NCI-H2029 treated with DMSO at 0.1 percent for 48 hours (cell line): ENCODE results near the gene NUAK2.
"Not testable (repeated sequence)": the region's sequence is repeated elsewhere in the genome, so short reads cannot be mapped to it uniquely, and the experiment has no call there.

Experiments
- DNase-seq: peaks from one replicate; lab custom pipeline; 2025; lab: John Stamatoyannopoulos, UW

Gene NUAK2

DNA sequence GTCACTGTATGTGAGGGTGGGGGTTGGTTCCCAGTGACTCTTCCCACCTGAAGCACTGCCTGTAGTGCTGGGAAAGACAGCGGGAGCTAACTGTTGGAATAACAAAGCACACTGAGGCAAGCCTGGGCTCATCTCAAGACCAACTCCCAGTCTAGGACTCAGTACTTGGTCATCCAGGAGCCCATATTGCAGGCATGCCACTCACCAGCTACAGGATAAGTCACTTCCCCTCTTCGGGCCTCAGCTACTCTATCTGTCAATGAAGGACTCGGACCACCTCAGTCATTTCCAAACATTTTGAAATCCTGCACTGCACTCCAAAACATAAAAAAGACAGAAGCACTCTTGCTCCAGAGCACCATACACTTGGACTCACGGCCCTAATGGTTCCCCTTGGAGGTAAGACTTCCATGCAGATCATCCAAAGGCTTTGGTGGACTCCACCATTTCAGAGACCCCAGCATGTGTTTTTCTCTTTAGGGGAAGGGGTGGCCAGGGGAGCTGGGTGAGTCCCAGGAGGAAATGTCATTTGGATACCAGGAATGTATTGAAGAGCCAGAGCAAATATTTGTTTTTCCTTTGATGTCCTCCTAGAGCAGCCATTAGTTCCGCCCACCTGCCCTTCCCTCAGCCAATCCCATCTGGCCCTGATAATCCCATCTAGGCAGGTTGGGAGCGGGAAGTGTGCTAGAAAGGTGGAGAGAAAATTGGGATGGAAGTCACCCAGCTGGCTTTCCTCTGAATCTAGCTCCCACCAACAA, 3.1 kb downstream of the NUAK2 start:
- peak; percentile 94 for DNase-seq

DNA sequence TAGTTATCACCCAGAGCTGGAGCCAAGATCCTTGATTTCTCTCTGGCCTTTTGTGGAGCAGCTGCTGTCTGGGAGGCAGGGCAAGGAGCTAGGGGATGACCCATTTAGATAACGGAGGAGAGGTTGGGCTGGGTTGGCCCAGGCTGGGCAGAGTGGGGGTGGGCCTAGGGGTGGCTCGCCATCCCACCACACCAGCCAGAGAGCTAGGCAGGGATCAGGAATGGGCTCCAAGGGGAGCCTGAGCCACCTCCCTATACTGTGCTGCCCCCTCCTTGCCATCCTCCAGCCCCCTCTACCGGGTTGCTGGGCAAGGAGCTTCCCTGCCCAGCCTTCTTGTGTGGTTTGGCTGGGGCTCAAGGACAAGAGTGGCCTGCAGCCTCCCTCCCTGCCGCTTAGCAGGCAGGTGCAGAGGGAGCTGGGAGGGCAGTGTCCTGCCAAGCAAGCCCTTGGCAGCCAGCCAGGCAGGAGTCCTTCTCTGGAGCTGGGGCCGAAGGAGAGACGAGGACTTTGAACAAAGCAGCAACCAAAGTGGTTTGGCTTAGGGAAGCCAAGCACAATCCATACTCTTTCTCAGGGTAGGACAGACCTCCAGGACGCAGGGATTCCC, 4.1 kb downstream of the NUAK2 start:
- DNase-seq: peak; percentile 81

DNA sequence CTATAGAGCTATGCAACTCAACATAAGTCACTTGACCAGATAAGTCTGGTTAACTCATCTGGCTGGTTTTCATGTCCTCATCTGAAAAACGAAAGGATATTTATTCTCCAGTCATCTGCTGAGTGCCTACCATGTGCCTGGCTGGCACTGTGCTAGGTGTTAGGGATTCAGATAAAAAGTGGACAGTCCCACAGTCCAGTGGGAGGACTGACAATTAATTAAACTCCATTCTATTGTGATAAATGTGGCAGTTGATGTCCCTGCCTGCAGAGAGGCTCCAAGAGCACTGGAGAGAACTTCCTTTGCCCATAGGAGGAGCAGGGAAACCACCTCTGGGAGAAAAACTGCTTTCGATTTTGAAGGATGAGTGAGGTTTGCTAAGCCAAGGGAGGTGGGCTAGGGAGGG, 5.4 kb downstream of the NUAK2 start:
- no peak for DNase-seq

DNA sequence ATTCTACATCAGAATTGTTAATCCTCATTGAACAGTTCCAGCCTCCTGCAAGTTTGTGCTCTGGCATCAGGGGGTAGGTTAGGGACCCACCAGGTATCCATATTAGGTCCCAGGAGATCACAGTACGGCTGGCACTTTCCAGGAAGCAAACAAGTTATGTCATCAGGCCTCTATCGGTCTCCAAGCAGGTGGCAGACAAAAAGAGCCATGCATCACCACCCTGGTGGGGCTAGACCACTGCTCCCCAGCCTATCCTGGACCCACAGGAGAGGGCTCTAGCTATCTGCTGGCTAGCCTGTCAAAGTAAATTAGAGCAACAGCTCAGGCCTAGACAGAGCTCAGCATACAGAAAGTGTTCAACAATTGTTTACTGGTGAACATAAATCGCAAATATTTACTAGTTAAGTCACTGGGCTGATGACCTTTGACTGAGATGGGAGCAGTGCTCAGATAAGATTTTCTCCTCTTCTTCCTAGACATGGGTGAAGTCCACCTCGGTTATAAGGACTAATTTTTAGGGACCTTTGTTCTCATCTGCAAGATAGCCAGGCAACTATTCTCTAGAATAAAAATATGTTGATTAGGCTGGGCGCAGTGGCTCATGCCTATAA, 6.4 kb downstream of the NUAK2 start:
- DNase-seq: no peak

DNA sequence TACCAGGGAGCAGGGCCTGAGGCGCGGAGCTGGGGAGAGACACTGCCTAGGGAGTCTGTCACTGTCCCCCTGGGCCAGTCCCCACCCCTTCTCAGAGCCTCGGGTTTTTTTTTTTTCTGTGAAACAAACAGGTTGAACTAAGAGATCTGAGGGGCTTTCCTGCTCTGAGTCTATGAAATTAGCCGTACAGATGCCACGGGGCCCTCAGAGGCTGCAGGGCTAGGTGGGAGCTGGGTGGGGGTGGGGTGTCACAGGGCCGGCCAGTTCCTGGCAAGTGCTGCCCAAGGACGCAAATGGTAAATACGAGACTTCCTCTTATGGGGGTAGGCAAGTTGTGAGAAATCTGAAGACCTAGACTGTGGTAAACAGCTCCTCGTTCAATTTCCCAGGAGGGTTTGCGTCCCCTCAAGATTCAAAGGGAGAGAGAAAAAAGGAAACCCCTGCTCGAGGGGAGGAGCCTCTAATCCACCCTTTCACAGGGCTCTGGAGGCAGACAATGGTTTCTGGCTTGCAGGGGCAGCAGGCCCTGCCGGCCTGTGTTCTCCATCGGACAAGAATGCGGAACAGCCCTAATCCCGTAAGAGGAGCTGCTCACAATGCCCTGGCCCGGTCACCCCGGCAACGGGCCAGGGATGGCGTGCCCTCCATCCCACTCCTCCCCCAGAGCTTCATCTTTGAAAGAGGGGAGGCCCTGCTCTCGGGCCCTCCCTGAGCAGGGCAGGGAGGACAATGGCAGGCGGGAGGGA, 7.8 kb downstream of the NUAK2 start:
- DNase-seq: no peak

DNA sequence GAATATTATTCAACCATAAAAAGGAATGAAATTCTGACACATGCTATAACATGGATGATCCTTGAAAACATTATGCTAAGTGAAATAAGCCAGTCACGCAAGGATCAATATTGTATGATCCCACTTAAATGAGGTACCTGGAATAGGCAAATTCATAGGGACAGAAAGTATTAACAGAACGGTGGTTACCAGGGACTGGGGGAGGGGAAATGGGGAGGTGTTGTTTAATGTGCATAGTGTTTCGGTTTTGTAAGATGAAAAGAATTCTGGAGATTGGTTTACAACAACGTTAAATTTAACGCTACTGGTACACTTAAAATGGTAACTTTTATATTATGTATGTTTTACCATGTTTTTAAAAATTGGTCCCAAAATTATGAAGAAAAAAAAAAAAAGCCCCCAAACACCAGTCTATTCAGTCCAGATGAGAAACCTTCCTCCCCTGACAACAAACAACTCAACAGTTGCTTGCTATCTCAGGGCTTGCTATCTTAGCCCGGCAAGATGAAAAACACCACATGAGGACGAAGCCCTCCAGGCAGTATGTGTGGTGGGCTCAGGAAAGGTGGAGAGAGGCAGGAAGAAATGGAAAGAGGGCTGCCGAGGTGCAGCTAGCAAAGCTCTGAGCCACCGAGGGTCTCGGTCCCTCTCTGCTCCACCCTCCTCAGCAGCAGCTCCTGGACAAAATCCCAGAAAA, 8.5 kb downstream of the NUAK2 start:
- DNase-seq: no peak

DNA sequence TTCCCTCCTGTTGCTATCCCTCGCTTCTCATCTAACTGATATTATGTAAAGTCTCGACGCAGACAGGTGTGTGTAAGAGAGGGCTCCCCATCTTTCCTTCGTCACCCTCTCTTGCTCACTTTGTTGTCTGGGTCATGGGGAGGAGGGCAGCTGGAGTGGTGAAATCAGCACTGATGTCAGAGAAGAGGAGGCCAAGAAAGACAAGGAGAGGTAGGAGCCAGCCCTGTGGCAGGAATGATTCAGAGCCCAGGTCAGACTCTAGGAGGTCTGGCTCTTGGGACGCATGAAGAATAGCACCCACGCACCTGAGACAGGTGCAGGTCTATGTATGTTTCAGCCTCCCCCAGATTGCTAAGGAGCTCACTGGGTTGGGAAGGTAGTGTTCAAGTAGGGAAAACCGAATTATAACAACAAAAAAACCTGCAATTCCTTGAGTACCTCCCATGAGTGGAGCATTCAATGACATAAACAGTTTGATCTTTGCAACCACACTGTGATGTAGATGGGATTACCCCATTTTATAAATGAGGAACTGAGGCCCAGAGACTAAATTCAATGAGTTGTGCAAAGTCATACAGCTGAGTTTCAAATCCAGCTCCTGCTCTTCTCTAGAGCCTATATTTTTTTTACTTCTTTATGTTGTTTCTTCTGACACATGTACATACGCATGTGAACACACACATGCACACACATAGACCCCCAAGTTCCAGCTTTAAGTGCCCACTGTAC, 10.4 kb downstream of the NUAK2 start:
- no peak for DNase-seq

DNA sequence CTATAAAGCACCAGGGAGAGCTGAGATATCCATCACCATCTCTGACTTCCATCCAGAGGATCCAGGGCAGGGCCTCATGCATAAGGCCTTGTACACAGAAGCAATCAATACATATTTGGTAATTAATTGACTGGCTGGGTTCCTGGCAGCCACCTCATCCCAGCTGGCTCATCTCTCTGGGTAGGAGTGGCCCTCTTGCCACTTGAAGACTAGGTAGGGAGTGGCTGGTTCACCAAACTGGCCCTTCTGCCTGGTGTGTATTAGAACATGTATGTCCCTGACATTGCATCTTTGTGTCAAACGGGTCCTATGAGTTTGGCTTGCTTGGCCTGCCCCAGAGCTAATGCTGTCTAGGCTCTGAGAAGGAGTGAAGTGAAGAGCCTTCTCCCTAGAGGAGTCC, 11.8 kb downstream of the NUAK2 start:
- no peak for DNase-seq

DNA sequence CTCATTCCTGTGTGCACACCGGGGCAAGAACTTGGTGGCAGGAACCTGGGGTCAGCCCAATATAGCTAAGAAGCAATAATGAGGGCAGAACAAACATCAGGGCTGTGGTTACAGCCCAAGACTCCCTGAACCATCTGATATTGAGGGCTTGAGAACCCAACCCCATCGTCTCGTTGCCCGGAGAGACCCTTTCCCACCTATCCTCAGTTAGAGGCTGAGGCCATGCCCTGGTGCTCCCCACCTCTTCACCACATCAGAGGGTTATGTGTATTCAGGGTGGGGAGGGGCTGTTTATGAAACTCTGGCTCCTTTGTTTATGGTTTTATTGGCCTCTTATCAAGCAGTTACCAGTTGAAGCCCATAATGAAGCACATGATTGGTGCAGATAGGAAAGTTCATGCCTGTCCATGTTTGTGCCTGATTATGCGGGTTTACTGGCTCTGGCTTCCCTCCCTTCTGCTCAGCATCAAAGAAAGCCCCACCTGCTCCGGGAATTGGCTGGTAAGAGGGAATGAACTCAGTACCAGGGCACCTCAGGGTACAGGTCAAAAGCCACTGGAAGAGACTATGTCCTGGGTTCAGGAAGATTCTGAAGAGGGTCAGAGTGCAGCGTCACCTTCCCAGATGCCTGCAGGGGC, 14.5 kb downstream of the NUAK2 start:
- no peak for DNase-seq

DNA sequence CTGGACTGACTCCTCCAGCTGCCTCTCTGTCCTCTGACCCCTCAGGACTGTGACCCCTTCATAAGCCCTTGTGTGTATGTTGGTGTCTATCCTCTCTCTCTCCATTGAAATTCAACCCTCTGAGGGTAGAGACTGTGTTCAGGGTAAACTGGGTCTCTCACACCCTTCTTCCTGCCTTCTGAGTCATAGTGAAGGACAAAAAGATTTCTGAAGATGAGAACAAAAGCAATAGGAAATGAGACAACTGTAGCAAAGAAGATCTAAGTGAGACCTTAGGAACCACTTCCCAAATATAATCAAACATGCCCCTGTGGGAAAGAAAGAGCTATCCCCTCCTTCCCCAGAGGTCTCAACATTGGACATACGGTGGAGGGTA, 16.9 kb downstream of the NUAK2 start:
- no peak for DNase-seq

DNA sequence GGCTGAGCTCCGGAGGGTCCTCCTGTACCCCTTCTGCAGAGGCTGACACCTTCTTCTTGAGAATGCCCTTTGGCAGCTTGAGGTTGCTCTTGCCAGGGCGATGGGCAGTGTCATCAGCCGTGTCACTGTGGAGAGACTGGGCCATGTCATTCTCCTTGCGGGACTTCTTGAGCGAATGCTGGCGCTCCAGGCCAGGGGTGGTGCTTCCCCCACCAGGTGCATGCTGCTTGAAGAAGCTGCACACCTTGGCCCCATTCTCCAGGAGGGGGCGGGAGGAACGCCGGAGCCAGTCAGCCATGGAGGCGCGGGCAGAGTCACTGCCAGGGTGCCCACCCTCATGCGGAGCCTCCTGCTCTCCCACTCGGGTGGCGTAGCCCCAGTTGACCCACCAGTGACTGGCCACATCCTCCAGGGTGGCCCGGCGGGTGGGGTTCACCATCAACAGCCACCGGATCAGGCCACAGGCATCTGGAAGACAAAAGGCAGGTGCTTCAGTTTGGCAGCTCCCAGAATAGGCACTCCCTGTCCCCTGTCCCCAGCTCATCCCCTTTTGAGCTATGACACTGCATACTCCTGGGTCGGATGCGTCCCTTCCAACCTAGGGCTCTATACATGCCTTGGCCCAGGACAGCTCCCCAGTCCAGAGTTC, 17.4 kb downstream of the NUAK2 start:
- no peak for DNase-seq

DNA sequence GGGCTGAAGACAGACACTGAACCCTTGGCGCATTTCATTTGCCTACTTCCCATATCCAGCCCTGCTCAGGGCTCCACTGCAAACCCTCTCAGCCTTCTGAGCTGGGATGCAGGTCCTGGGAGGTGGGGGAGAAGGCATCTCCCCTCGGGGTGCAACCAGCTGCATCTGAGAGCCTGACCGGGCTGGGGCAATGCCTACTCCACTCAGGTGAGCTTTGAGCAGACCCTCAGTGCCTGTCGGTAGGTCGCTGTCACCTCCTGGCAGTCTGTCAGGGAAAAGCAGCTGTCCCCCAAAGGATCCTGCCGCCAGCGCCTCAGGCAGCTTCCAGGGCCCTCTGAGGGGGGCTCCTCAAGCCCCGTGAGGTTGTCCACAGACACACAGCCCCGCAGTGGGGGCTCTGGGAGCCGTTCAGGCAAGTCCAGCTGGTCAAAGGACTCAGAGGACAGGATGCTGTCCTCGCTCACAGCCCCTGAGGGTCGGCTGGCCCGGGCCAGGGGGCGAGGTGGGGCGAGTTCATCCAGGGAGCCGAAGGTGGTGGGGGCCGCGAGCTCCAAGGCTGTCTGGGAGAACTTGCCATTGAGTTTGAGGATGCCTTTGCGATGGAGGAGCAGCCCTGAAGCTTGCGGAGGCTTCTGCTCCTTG, 18.2 kb downstream of the NUAK2 start:
- DNase-seq: no peak

DNA sequence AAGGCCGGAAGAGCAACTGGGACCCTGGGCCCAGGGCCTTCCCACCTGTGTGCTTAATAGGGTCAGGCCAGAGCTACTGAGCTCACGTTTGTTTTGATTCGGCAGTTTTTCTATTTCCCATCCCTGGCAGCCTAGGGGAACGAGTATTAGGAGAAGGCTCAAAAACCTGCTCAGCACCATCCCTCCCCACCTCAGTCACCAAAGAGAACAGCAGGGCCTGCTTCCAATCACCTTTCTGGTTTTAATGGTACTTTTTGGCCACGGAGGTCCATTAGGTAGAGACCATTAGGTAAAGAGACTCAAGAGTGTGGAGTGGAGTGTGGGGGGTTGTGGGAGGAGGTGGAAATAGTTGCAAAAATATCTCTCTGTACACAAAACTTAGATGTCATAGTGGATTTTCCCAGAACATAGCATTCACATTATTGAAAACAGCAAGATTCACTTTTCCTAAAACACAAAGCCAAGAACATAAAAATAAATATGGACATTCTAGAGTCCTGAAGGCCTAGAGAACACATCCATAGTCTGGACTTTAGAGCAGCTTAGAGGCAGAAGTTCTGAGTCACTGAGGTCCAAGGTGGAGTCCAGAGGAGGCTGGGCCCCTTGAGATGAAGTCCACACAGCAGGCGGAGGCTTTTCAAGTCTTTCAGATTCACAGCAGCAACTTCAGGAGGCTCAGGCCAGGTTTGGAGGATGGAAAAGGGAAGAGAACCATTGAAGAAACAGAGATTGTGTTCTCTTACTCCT, 19.5 kb downstream of the NUAK2 start:
- DNase-seq: no peak

DNA sequence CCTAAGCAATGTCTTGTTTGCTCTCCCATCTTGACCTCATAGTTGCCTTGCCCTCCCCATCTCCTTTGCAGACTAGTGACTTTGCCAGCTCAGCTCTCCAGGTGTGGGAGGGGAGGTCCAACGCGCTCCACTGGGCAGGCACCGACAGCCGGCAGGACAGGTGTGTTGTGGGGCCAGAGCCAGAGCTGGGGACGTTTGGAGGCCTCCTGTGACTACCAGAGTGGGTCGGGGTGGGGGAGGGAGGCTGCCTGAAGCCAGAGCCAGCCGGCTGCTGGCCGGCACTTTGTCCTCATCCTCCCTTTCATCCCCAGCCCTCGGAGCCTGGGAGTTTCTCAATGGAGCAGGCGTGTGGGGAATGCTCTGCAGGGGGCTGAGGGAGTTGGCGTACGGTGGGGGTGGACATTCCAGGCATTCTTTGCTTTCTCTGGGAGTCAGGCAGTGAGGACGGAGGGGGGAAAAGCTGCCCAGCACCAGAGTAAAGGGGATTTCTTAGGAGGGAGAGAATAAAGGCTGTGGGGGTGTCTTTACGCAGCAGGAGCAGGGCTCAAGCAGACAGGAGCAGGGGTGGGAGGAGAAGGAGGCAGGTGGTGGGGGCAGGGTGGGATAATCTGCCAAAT, 20.2 kb downstream of the NUAK2 start:
- peak; percentile 68 for DNase-seq

DNA sequence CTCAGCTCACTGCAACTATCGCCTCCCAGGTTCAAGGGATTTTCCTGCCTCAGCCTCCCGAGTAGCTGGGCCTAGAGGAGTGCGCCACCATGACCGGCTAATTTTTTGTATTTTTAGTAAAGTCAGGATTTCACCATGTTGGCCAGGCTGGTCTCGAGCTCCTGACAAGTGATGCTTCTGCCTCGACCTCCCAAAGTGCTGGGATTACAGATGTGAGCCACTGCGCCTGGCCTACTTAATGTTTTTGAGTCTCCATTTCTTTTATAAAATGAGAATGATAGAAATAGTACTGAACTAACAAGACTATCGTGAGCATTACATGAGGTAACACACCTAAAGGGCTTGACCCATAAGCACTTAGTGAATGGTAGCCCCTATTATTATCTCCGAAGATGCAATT, 21.4 kb downstream of the NUAK2 start:
- no peak for DNase-seq

DNA sequence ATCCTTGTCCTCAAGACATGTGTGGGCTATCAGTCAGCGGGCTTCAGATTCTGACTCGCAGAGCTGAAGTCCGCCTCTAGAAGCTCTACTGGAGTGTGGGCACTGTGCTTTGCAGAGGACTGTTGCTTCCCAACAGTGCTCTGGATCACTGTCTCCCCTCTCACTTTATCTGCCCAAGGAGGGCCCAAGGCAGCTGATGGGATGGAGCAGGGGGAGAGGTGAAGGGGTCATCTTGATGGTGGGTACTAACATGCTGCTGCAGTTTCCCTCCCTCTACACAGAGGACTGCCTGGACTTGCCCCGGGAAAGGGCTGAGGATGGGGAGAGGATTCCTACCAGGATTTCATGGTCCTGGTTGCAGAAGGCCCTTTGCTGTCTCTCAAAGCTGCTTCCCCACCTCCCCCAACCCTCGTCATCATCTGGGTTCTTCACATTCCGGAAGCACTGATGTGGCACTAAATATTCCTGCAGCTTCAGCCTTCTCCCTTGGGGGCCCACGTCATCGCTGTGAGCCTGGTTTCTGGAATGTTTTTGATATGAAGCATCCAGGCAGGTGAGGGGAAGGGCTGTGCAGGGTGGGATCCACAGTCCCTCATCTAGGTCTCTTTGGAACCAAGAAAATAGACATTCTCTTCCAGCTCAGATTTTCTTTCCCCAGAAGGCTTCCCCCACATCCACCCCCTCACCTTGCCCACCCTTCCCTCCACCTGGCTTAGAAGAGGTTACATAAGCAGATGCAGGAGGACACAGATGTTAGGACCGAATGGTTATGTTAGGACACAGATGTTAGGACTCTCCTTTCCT, 23.2 kb downstream of the NUAK2 start:
- no peak for DNase-seq

DNA sequence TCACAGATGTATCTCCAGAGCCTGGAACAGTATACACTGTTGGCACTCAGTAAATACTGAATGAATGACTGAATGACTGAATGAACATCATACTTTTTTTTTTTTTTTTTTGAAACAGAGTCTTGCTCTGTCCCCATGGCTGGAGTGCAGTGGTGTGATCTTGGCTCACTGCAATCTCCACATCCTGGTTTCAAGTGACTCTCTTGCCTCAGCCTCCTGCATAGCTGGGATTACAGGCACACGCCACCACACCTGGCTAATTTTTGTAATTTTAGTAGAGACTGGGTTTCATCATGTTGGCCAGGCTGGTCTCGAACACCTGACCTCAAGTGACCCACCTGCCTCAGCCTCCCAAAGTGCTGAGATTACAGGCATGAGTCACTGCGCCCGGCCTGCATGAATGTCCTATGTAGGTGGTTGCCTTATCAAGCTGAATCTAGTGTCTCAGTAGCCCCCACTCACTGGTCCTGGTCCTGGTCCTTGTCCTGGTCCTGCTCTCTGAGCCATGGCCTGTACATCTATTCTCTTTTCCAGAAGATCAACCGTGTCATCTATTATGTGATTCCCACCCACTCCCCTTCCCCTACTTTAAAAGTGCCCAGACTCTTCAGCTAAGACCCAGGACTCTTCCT, 23.9 kb downstream of the NUAK2 start:
- DNase-seq: not testable (repeated sequence)

DNA sequence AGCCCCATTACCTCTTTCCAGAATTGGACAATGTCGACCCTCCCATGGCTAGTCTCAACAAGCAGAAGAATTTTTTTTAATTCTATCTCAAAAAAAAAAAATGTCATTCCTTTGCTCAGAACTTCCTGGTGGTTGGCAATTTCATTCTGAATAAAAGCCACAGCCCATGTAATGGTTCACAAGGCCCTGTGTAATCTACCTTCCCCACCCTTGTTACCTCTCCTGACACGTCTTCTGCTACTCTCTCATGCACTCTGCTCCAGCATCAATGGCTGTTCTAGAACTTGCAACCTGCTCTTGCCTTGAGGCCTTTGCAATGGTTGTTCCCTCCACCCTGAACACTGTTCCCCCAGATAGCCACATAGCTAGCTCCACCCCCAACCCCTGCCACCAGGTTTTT, 25.4 kb downstream of the NUAK2 start:
- no peak for DNase-seq
